ENCODE results near the gene KCNJ16. TPM values are rescaled to one million over a fixed set of nuclear protein-coding genes. Genes with fewer than 3 reads are reported as not detected.

KCNJ16 gene
- total and polyA plus RNA-seq, 2 experiments from 2014 or later: not detected

- Histone ChIP-seq H3K9ac (no peak overlapping the region), H3K4me1 (ENCODE audit: insufficient read depth) (0 out of 2 replicates have a peak, but pooled peaks cover 10% of the 10 kb centered on the region), H3K4me2 (ENCODE audit: unreplicated experiment) (no peak overlapping the region), H4K20me1 (ENCODE audit: insufficient read depth) (no peaks in the 10 kb centered on the region), H3K27me3 (replicated peaks; ENCODE audit: insufficient read depth) (no peaks in the 10 kb centered on the region), H3K27ac (no peak overlapping the region), H2AFZ (no peak overlapping the region), H3K79me2 (ENCODE audit: insufficient read depth) (no peaks in the 10 kb centered on the region), H3K4me3 (no peak overlapping the region), H3K9me3 (ENCODE audit: low read depth) (no peaks in the 10 kb centered on the region), H3F3A (ENCODE audit: insufficient read depth) (no peaks in the 10 kb centered on the region), H3K36me3 (ENCODE audit: low read depth) (no peaks in the 10 kb centered on the region), H3K9me2 (ENCODE audit: insufficient read depth) (no peaks in the 10 kb centered on the region)
- TF ChIP-seq EZH2phosphoT487 (IDR thresholded peaks at IDR 0.05; ENCODE audit: insufficient read depth, low read depth): no peak
- WGBS, 2 experiments (ENCODE audit: low coverage in 1 of 2, low lambda C conversion rate in 2 of 2, missing lambda C conversion rate in 2 of 2): 53 to 60% methylated on average over 3 of the region's 3 CpGs
- in situ Hi-C loops (cut with MboI): no loop called here
- peak; percentile 1 for DNase-seq
Measured at GRCh38 chr17:70049801-70050591, 25.0 kb upstream of the KCNJ16 start.

- H3K27ac ChIP-seq: no peak overlapping the region
- DNase-seq: no peak
- in situ Hi-C loops (cut with MboI): no loop called here
Measured at GRCh38 chr17:70050931-70051330, 24.1 kb upstream of the KCNJ16 start.

DNA sequence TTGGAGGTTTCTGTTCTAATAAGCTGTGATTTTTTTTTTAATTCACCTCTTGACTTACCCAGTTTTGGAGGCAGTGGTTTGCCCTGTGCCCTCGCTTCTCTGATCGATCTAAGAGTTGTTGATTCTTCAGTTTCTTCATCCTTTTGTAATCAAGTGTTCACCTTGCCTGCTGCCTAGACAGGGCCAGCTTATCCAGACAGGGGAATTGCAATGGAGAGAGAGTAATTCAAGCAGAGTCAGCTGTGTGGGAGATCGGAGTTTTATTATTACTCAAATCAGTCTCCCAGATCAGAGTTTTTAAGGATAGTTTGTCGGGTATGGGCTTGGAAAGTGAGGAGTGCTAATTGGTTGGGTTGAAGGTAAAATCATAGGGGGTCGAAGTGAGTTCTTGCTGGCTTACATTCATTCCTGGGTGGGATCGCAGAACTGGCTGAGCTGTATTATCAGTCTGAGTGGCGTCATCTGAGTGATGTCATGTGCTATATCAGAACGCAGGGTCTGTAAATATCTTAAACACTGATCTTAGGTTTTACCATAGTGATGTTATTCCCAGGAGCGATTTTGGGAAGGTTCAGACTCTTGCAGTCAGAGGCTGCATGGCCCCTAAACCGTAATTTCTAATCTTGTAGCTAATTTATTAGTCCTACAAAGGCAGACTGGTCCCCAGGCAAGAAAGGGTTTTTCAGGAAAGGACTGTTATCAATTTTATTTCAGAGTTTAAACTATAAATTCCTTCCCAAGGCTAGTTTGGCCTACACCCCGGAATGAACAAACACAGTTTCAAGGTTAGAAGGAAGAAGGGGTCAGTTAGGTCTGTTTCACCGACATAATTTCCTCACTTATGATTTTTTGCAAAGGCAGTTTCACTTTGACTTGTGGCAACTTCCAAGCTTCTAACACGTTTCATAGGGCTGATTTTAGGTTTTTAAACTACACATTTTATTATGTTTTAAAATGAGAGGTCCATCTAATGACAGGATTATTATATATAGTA is 21.5 kb upstream of the KCNJ16 start:
- Histone ChIP-seq H3K79me2 (ENCODE audit: insufficient read depth) (no peaks in the 10 kb centered on the region), H3K9ac (0 out of 2 replicates have a peak overlapping the region, but pooled peaks have one; percentile 10), H2AFZ (peak overlapping the region; percentile 80), H4K20me1 (ENCODE audit: insufficient read depth) (no peaks in the 10 kb centered on the region), H3K4me3 (peak overlapping the region; percentile 59), H3K36me3 (ENCODE audit: low read depth) (no peaks in the 10 kb centered on the region), H3K9me2 (ENCODE audit: insufficient read depth) (no peaks in the 10 kb centered on the region), H3F3A (ENCODE audit: insufficient read depth) (no peaks in the 10 kb centered on the region), H3K27me3 (replicated peaks; ENCODE audit: insufficient read depth) (no peaks in the 10 kb centered on the region), H3K4me2 (ENCODE audit: unreplicated experiment) (peak overlapping the region; percentile 79), H3K4me1 (ENCODE audit: insufficient read depth) (0 out of 2 replicates have a peak, but pooled peaks cover 10% of the 10 kb centered on the region), H3K27ac (no peak overlapping the region), H3K9me3 (ENCODE audit: low read depth) (no peaks in the 10 kb centered on the region)
- peak; percentile 30 for DNase-seq
- in situ Hi-C loops (cut with MboI): no loop called here
- 39 to 42% methylated on average over 13 of the region's 13 CpGs for WGBS, 2 experiments (ENCODE audit: low coverage in 1 of 2, low lambda C conversion rate in 2 of 2, missing lambda C conversion rate in 2 of 2)
- TF ChIP-seq EZH2 (IDR thresholded peaks at IDR 0.05; ENCODE audit: insufficient read depth, poor library complexity, severe bottlenecking): no peak
- TF ChIP-seq EZH2phosphoT487 (IDR thresholded peaks at IDR 0.05; ENCODE audit: insufficient read depth, low read depth): no peak

More at GRCh38 chr17:70050931-70051330, 24.1 kb upstream of the KCNJ16 start:
- WGBS, 2 experiments (ENCODE audit: low coverage in 1 of 2, low lambda C conversion rate in 2 of 2, missing lambda C conversion rate in 2 of 2): 83 to 90% methylated on average over 2 of the region's 2 CpGs
- H3K79me2 ChIP-seq (ENCODE audit: insufficient read depth): no peaks in the 10 kb centered on the region
- H2AFZ ChIP-seq: no peak overlapping the region
- no peak overlapping the region for H3K9ac ChIP-seq
- TF ChIP-seq EZH2 (IDR thresholded peaks at IDR 0.05; ENCODE audit: insufficient read depth, poor library complexity, severe bottlenecking) (no peak), EZH2phosphoT487 (IDR thresholded peaks at IDR 0.05; ENCODE audit: insufficient read depth, low read depth) (no peak)
- no peaks in the 10 kb centered on the region for H3K36me3 ChIP-seq (ENCODE audit: low read depth)
- no peaks in the 10 kb centered on the region for H4K20me1 ChIP-seq (ENCODE audit: insufficient read depth)
- 0 out of 2 replicates have a peak, but pooled peaks cover 10% of the 10 kb centered on the region for H3K4me1 ChIP-seq (ENCODE audit: insufficient read depth)
- no peaks in the 10 kb centered on the region for H3F3A ChIP-seq (ENCODE audit: insufficient read depth)
- no peaks in the 10 kb centered on the region for H3K9me3 ChIP-seq (ENCODE audit: low read depth)
- no peaks in the 10 kb centered on the region for H3K9me2 ChIP-seq (ENCODE audit: insufficient read depth)
- no peak overlapping the region for H3K4me2 ChIP-seq (ENCODE audit: unreplicated experiment)
- no peaks in the 10 kb centered on the region for H3K27me3 ChIP-seq (replicated peaks; ENCODE audit: insufficient read depth)
- no peak overlapping the region for H3K4me3 ChIP-seq

DNA sequence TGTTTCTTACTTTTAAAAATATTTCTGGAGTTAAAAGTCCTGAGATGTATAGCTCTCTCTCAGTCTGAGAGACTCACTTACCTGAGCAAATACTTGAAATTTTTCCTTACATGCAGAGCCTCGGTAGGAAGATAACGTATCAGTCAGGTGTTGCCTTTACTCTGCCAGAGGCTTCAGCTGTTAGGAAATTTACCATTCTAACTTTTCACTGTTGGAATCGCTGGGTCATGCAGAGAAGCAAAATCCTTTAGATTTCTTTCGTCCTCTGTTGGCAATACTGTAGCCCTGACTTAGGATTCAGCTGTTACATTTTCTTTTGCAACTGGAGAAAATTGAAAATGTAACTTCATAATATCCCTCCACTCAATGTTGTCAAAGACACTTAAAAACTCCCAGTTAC is 20.0 kb upstream of the KCNJ16 start:
- H3K36me3 ChIP-seq (ENCODE audit: low read depth): no peaks in the 10 kb centered on the region
- H4K20me1 ChIP-seq (ENCODE audit: insufficient read depth): no peaks in the 10 kb centered on the region
- no peaks in the 10 kb centered on the region for H3K9me3 ChIP-seq (ENCODE audit: low read depth)
- H3K79me2 ChIP-seq (ENCODE audit: insufficient read depth): no peaks in the 10 kb centered on the region
- no peak overlapping the region for H3K4me2 ChIP-seq (ENCODE audit: unreplicated experiment)
- H3K9ac ChIP-seq: no peak overlapping the region
- DNase-seq: no peak
- TF ChIP-seq EZH2phosphoT487 (IDR thresholded peaks at IDR 0.05; ENCODE audit: insufficient read depth, low read depth): no peak
- TF ChIP-seq EZH2 (IDR thresholded peaks at IDR 0.05; ENCODE audit: insufficient read depth, poor library complexity, severe bottlenecking): no peak
- H3F3A ChIP-seq (ENCODE audit: insufficient read depth): no peaks in the 10 kb centered on the region
- no peaks in the 10 kb centered on the region for H3K9me2 ChIP-seq (ENCODE audit: insufficient read depth)
- 93 to 96% methylated on average over 4 of the region's 4 CpGs for WGBS, 2 experiments (ENCODE audit: low coverage in 1 of 2, low lambda C conversion rate in 2 of 2, missing lambda C conversion rate in 2 of 2)
- no peak overlapping the region for H3K4me3 ChIP-seq
- H2AFZ ChIP-seq: no peak overlapping the region
- no peaks in the 10 kb centered on the region for H3K27me3 ChIP-seq (replicated peaks; ENCODE audit: insufficient read depth)
- H3K27ac ChIP-seq: no peak overlapping the region
- 0 out of 2 replicates have a peak, but pooled peaks cover 8% of the 10 kb centered on the region for H3K4me1 ChIP-seq (ENCODE audit: insufficient read depth)
- in situ Hi-C loops (cut with MboI): no loop called here
